ENCODE data around the gene FOXK1. TPM values are rescaled to one million over a fixed set of nuclear protein-coding genes. Genes with fewer than 3 reads are reported as not detected.
"Not testable (repeated sequence)": the region's sequence is repeated elsewhere in the genome, so short reads cannot be mapped to it uniquely, and the experiment has no call there.

The FOXK1 gene
- total RNA-seq, 1 donor from 2014 or later, result 53.6 TPM

- H3K27me3 Mint-ChIP-seq (ENCODE audit: low read depth, unreplicated experiment), result no peaks in the 10 kb centered on the region
- TF ChIP-seq EZH2 (IDR thresholded peaks at IDR 0.05; ENCODE audit: insufficient read depth, low read length) (no peak), CTCF (IDR thresholded peaks at IDR 0.05; ENCODE audit: insufficient read depth, low read depth, low read length) (peak; percentile 31)
- H3K9me3 Mint-ChIP-seq (ENCODE audit: unreplicated experiment), result no peaks in the 10 kb centered on the region
- Histone ChIP-seq H3K27me3 (ENCODE audit: insufficient read depth, low read length) (no peaks in the 10 kb centered on the region), H3K4me1 (ENCODE audit: insufficient read depth, low read length) (peaks cover 14% of the 10 kb centered on the region), H3K4me2 (ENCODE audit: low read length) (peak overlapping the region; percentile 70), H3K79me2 (ENCODE audit: insufficient read depth, low read length) (no peaks in the 10 kb centered on the region), H4K20me1 (ENCODE audit: insufficient read depth, low read length) (peaks cover 8% of the 10 kb centered on the region), H2AFZ (ENCODE audit: low read depth, low read length) (no peak overlapping the region), H3K9ac (ENCODE audit: low read length) (no peak overlapping the region), H3K27ac (ENCODE audit: low read depth, low read length) (no peak overlapping the region), H3K36me3 (ENCODE audit: insufficient read depth, low read length) (no peaks in the 10 kb centered on the region), H3K9me3 (ENCODE audit: insufficient read depth, low read depth, low read length) (no peaks in the 10 kb centered on the region), H3K4me3 (ENCODE audit: insufficient read depth, low read depth, low read length) (no peak overlapping the region)
- H3K4me3 Mint-ChIP-seq (ENCODE audit: unreplicated experiment), result no peak overlapping the region
- DNase-seq (ENCODE audit: low read depth), result no peak
- no peak overlapping the region for H3K27ac Mint-ChIP-seq (ENCODE audit: unreplicated experiment)
- peaks cover 19% of the 10 kb centered on the region for H3K36me3 Mint-ChIP-seq (ENCODE audit: low read depth, unreplicated experiment)
- H3K4me1 Mint-ChIP-seq (ENCODE audit: low read depth, unreplicated experiment), result peaks cover 12% of the 10 kb centered on the region
- FAIRE-seq, result no peak
Measured at GRCh38 chr7:4791738-4792536, 109.8 kb downstream of the FOXK1 start.

GRCh38 chr7:4792537-4793126, 110.5 kb downstream of the FOXK1 start:
- no peak overlapping the region for H3K27ac Mint-ChIP-seq (ENCODE audit: unreplicated experiment)
- no peaks in the 10 kb centered on the region for H3K27me3 ChIP-seq (ENCODE audit: insufficient read depth, low read length)
- H3K4me3 ChIP-seq (ENCODE audit: insufficient read depth, low read depth, low read length), result no peak overlapping the region
- no peak overlapping the region for H3K9ac ChIP-seq (ENCODE audit: low read length)
- no peak for TF ChIP-seq EZH2 (IDR thresholded peaks at IDR 0.05; ENCODE audit: insufficient read depth, low read length)
- no peak for TF ChIP-seq CTCF (IDR thresholded peaks at IDR 0.05; ENCODE audit: insufficient read depth, low read depth, low read length)
- H3K9me3 Mint-ChIP-seq (ENCODE audit: unreplicated experiment), result no peaks in the 10 kb centered on the region
- H3K36me3 ChIP-seq (ENCODE audit: insufficient read depth, low read length), result no peaks in the 10 kb centered on the region
- no peak for FAIRE-seq
- no peaks in the 10 kb centered on the region for H3K79me2 ChIP-seq (ENCODE audit: insufficient read depth, low read length)
- H2AFZ ChIP-seq (ENCODE audit: low read depth, low read length), result no peak overlapping the region
- no peaks in the 10 kb centered on the region for H3K27me3 Mint-ChIP-seq (ENCODE audit: low read depth, unreplicated experiment)
- peaks cover 12% of the 10 kb centered on the region for H3K4me1 Mint-ChIP-seq (ENCODE audit: low read depth, unreplicated experiment)
- DNase-seq (ENCODE audit: low read depth), result no peak
- H3K4me3 Mint-ChIP-seq (ENCODE audit: unreplicated experiment), result no peak overlapping the region
- peak overlapping the region; percentile 70 for H3K4me2 ChIP-seq (ENCODE audit: low read length)
- H3K9me3 ChIP-seq (ENCODE audit: insufficient read depth, low read depth, low read length), result no peaks in the 10 kb centered on the region
- no peak overlapping the region for H3K27ac ChIP-seq (ENCODE audit: low read depth, low read length)
- H3K4me1 ChIP-seq (ENCODE audit: insufficient read depth, low read length), result peaks cover 14% of the 10 kb centered on the region
- H3K36me3 Mint-ChIP-seq (ENCODE audit: low read depth, unreplicated experiment), result peaks cover 19% of the 10 kb centered on the region
- peaks cover 8% of the 10 kb centered on the region for H4K20me1 ChIP-seq (ENCODE audit: insufficient read depth, low read length)

- not testable (repeated sequence) for H3K27ac ChIP-seq (ENCODE audit: low read depth, low read length)
Measured at GRCh38 chr7:4793385-4793993, 111.4 kb downstream of the FOXK1 start.

GRCh38 chr7:4794171-4794570, 112.1 kb downstream of the FOXK1 start:
- Mint-ChIP-seq H3K27ac (ENCODE audit: unreplicated experiment) (peak overlapping the region; percentile 90), H3K36me3 (ENCODE audit: low read depth, unreplicated experiment) (peaks cover 17% of the 10 kb centered on the region), H3K4me1 (ENCODE audit: low read depth, unreplicated experiment) (peaks cover 12% of the 10 kb centered on the region)
- H3K27me3 ChIP-seq (ENCODE audit: insufficient read depth, low read length); FAIRE-seq; H3K79me2 ChIP-seq (ENCODE audit: insufficient read depth, low read length); H3K9me3 ChIP-seq (ENCODE audit: insufficient read depth, low read depth, low read length); H3K4me3 Mint-ChIP-seq (ENCODE audit: unreplicated experiment); H3K36me3 ChIP-seq (ENCODE audit: insufficient read depth, low read length); H4K20me1 ChIP-seq (ENCODE audit: insufficient read depth, low read length); H2AFZ ChIP-seq (ENCODE audit: low read depth, low read length); H3K9me3 Mint-ChIP-seq (ENCODE audit: unreplicated experiment); H3K27me3 Mint-ChIP-seq (ENCODE audit: low read depth, unreplicated experiment); H3K4me3 ChIP-seq (ENCODE audit: insufficient read depth, low read depth, low read length); DNase-seq (ENCODE audit: low read depth): not testable (repeated sequence)
- H3K4me2 ChIP-seq (ENCODE audit: low read length), result peak overlapping the region; percentile 73
- H3K27ac ChIP-seq (ENCODE audit: low read depth, low read length), result peak overlapping the region; percentile 50
- H3K9ac ChIP-seq (ENCODE audit: low read length), result peak overlapping the region; percentile 21
- H3K4me1 ChIP-seq (ENCODE audit: insufficient read depth, low read length), result peaks cover 14% of the 10 kb centered on the region

More at GRCh38 chr7:4793385-4793993, 111.4 kb downstream of the FOXK1 start:
- not testable (repeated sequence) for H3K4me3 ChIP-seq (ENCODE audit: insufficient read depth, low read depth, low read length); H3K4me3 Mint-ChIP-seq (ENCODE audit: unreplicated experiment); H3K27me3 ChIP-seq (ENCODE audit: insufficient read depth, low read length); H3K9me3 Mint-ChIP-seq (ENCODE audit: unreplicated experiment); FAIRE-seq; H3K79me2 ChIP-seq (ENCODE audit: insufficient read depth, low read length); H3K9me3 ChIP-seq (ENCODE audit: insufficient read depth, low read depth, low read length); H3K36me3 ChIP-seq (ENCODE audit: insufficient read depth, low read length); H3K9ac ChIP-seq (ENCODE audit: low read length); H3K27me3 Mint-ChIP-seq (ENCODE audit: low read depth, unreplicated experiment); DNase-seq (ENCODE audit: low read depth); H3K27ac Mint-ChIP-seq (ENCODE audit: unreplicated experiment); H2AFZ ChIP-seq (ENCODE audit: low read depth, low read length); H4K20me1 ChIP-seq (ENCODE audit: insufficient read depth, low read length); H3K4me2 ChIP-seq (ENCODE audit: low read length)
- peaks cover 12% of the 10 kb centered on the region for H3K4me1 Mint-ChIP-seq (ENCODE audit: low read depth, unreplicated experiment)
- H3K36me3 Mint-ChIP-seq (ENCODE audit: low read depth, unreplicated experiment), result peaks cover 17% of the 10 kb centered on the region
- H3K4me1 ChIP-seq (ENCODE audit: insufficient read depth, low read length), result peaks cover 14% of the 10 kb centered on the region
